22Rv1 (cell line): ENCODE measurements around the gene ENTPD6.

Experiments
- H3K27ac ChIP-seq: fragments of 450-650 bp; 2 replicates; pipeline ENCODE4 v1.5.1; 2017
- CTCF ChIP-seq: fragments of 450-650 bp; IDR thresholded peaks from 2 replicates; pipeline ENCODE4 v1.5.1; 2017; ENCODE audit warnings: mild to moderate bottlenecking
- ZFX ChIP-seq: fragments of 450-650 bp; IDR thresholded peaks from 2 replicates; pipeline ENCODE4 v1.6.1; 2017; ENCODE audit warnings: antibody characterized with exemption, borderline replicate concordance

Gene ENTPD6

GRCh38 chr20:25205277-25206062, 10.0 kb downstream of the ENTPD6 start:
- TF ChIP-seq ZFX = no peak
- no peak for TF ChIP-seq CTCF
- no peak overlapping the region for H3K27ac ChIP-seq

- TF ChIP-seq CTCF = no peak
- no peak for TF ChIP-seq ZFX
- no peak overlapping the region for H3K27ac ChIP-seq
Measured at GRCh38 chr20:25206063-25206403, 10.5 kb downstream of the ENTPD6 start.

GRCh38 chr20:25206548-25206947, 11.0 kb downstream of the ENTPD6 start:
- TF ChIP-seq CTCF = no peak
- no peak for TF ChIP-seq ZFX

GRCh38 chr20:25207149-25207959, 11.8 kb downstream of the ENTPD6 start:
- TF ChIP-seq CTCF (no peak), ZFX (no peak)
- peak overlapping the region; percentile 69 for H3K27ac ChIP-seq

More at GRCh38 chr20:25206548-25206947, 11.0 kb downstream of the ENTPD6 start:
- no peak overlapping the region for H3K27ac ChIP-seq

GRCh38 chr20:25207960-25208534, 12.5 kb downstream of the ENTPD6 start:
- peak overlapping the region; percentile 69 for H3K27ac ChIP-seq
- no peak for TF ChIP-seq ZFX
- no peak for TF ChIP-seq CTCF

- no peak for TF ChIP-seq ZFX
- H3K27ac ChIP-seq = no peak overlapping the region; the same call in 1 of the 2 replicates
Measured at GRCh38 chr20:25209400-25209799, 13.9 kb downstream of the ENTPD6 start.

- H3K27ac ChIP-seq = no peak overlapping the region
- no peak for TF ChIP-seq ZFX
- TF ChIP-seq CTCF = no peak
Measured at GRCh38 chr20:25209911-25210310, 14.4 kb downstream of the ENTPD6 start.
